ENCODE measurements around the gene STAB2. TPM values are rescaled to one million over a fixed set of nuclear protein-coding genes. Genes with fewer than 3 reads are reported as not detected.
"Not testable (repeated sequence)": the region's sequence is repeated elsewhere in the genome, so short reads cannot be mapped to it uniquely, and the experiment has no call there.

STAB2 gene
- total RNA-seq, 2 donors from 2014 or later = under 0.01 TPM; not detected in 1

DNA sequence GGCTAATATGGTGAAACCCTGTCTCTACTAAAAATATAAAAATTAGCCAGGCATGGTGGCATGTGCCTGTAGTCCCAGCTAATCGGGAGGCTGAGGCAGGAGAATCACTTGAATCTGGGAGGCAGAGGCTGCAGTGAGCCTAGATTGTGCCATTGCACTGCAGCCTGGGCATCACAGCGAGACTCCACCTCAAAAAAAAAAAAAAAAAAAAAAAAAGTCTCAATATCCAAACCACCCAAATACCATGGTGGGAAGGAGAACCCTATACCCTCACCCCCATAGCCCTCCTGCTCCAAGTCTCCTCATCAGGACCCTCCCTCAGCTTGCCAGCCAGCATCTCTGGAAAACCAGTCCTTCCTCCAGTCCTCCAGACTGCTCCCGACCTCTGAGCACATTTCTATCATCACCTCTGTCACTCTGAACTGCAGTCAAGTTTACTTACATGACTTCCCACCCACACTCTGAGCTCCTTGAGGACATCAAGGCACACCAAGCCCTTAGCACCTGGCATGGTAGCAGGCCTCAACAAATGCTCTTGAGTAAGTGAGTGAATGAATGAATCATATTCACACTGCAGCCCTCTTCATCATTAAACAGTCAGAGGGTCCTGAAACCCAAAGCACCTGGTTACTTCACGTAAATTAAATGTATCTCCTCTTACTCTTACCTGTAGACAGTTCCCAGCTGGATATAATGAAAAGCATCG is 218.7 kb downstream of the STAB2 start:
- Histone ChIP-seq H3K36me3 (replicated peaks in 1 of 2; ENCODE audit: insufficient read depth in 1 of 2, low read depth in 2 of 2) (no peaks in the 10 kb centered on the region), H3K27ac (no peak overlapping the region)
- WGBS, 2 donors = 94 to 95% methylated on average over 5 of the region's 5 CpGs

DNA sequence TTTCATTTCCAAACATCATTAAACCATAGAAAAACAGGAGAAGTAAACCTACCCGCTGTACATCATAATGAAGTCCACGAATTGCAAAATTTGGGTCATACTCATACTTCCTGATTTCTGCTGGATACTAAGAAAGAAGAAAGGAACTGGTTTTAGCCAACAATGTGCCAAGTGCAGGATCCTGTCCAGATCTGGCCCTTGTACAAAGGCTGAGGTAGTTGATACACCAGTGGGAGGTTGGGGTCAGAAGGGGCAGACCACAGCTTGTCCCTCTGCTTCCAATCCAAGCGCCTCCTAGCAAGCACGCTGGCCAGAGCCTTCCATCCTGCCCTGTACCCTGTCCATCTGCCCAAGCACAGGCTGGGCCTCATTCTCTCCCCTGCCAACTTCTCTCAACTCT is 219.7 kb downstream of the STAB2 start:
- ATAC-seq = no peak
- Histone ChIP-seq H3K4me1 (peaks cover 21% of the 10 kb centered on the region), H3K27ac (no peak overlapping the region), H3K27me3 (no peaks in the 10 kb centered on the region), H3K36me3 (replicated peaks in 1 of 2; ENCODE audit: insufficient read depth in 1 of 2, low read depth in 2 of 2) (no peaks in the 10 kb centered on the region), H3K4me3 (no peak overlapping the region), H3K9me3 (no peaks in the 10 kb centered on the region)
- DNase-seq = peak in 1 of 4 donors; percentile 24
- TF ChIP-seq CTCF (IDR thresholded peaks at IDR 0.05) = no peak
- TF ChIP-seq POLR2A (IDR thresholded peaks at IDR 0.05) = no peak
- 84 to 90% methylated on average over 4 of the region's 4 CpGs for WGBS, 2 donors
- intact Hi-C loops (cut with DNase I) = no loop called here

More for the DNA sequence above, 218.7 kb downstream of the STAB2 start:
- no peaks in the 10 kb centered on the region for H3K27me3 ChIP-seq
- peaks cover 24% of the 10 kb centered on the region for H3K4me1 ChIP-seq
- intact Hi-C loops (cut with DNase I) = no loop called here
- TF ChIP-seq POLR2A (IDR thresholded peaks at IDR 0.05) (no peak), CTCF (IDR thresholded peaks at IDR 0.05) (no peak)
- ATAC-seq (no peak), DNase-seq (no peak)
- H3K4me3 ChIP-seq = no peak overlapping the region
- no peaks in the 10 kb centered on the region for H3K9me3 ChIP-seq

DNA sequence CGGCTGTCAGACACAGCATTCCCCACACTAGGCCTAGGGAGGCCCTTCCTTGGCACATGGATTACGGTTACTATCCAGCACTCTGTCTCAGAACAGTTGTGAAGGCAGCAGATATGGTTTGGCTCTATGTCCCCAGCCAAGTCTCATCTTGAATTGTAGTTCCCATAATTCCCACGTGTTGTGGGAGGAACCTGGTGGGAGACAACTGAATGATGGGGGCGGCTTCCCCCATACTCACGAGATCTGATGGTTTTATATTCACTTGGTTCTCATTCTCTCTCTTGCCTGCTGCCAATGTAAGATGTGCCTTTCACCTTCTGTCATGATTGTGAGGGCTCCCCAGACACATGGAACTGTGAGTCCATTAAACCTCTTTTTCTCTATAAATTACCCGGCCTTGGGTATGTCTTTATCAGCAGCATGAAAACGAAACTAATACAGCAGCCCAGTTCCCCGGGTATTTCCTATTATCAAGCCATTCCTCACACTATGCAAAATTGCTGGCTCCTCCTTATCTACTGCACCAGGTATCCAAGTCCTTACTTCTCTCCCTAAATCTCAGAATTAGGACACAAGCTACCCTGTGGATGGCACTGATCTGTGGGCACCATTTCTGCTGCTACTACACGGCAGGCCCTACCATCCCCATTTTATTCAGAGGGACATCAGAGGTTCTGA is 220.6 kb downstream of the STAB2 start:
- no peaks in the 10 kb centered on the region for H3K9me3 ChIP-seq

GRCh38 chr12:103808239-103808880 is 221.3 kb downstream of the STAB2 start:
- Histone ChIP-seq H3K27me3 (no peaks in the 10 kb centered on the region), H3K4me3 (no peak overlapping the region), H3K4me1 (peaks cover 21% of the 10 kb centered on the region), H3K27ac (no peak overlapping the region), H3K36me3 (replicated peaks in 1 of 2; ENCODE audit: insufficient read depth in 1 of 2, low read depth in 2 of 2) (no peaks in the 10 kb centered on the region), H3K9me3 (no peaks in the 10 kb centered on the region)
- DNase-seq (no peak), ATAC-seq (no peak)
- intact Hi-C loops (cut with DNase I) = no loop called here
- no peak for TF ChIP-seq POLR2A (IDR thresholded peaks at IDR 0.05)
- WGBS, 2 donors = 72 to 73% methylated on average over 6 of the region's 6 CpGs

More for the DNA sequence above, 220.6 kb downstream of the STAB2 start:
- Histone ChIP-seq H3K4me3 (no peak overlapping the region), H3K36me3 (replicated peaks in 1 of 2; ENCODE audit: insufficient read depth in 1 of 2, low read depth in 2 of 2) (no peaks in the 10 kb centered on the region), H3K27me3 (no peaks in the 10 kb centered on the region), H3K4me1 (peaks cover 21% of the 10 kb centered on the region), H3K27ac (no peak overlapping the region)
- 72 to 77% methylated on average over 8 to 9 of the region's 9 CpGs for whole genome bisulfite sequencing, 2 donors
- intact Hi-C loops (cut with DNase I) = no loop called here
- no peak for ATAC-seq
- no peak for TF ChIP-seq POLR2A (IDR thresholded peaks at IDR 0.05)
- no peak for TF ChIP-seq CTCF (IDR thresholded peaks at IDR 0.05)
- no peak for DNase-seq

GRCh38 chr12:103809154-103809553 is 222.1 kb downstream of the STAB2 start:
- Histone ChIP-seq H3K27ac (no peak overlapping the region), H3K4me1 (peaks cover 21% of the 10 kb centered on the region), H3K9me3 (no peaks in the 10 kb centered on the region), H3K4me3 (no peak overlapping the region), H3K27me3 (no peaks in the 10 kb centered on the region), H3K36me3 (replicated peaks in 1 of 2; ENCODE audit: insufficient read depth in 1 of 2, low read depth in 2 of 2) (no peaks in the 10 kb centered on the region)
- ATAC-seq (no peak), DNase-seq (no peak)
- 90 to 92% methylated on average over 4 of the region's 4 CpGs for WGBS, 2 donors
- intact Hi-C loops (cut with DNase I) = no loop called here
- TF ChIP-seq CTCF (IDR thresholded peaks at IDR 0.05) = no peak
- TF ChIP-seq POLR2A (IDR thresholded peaks at IDR 0.05) = no peak

- WGBS, 2 donors = 82 to 88% methylated on average over 7 of the region's 7 CpGs
These were observed 222.6 kb downstream of the STAB2 start for GRCh38 chr12:103809639-103810038.

More at GRCh38 chr12:103809639-103810038, 222.6 kb downstream of the STAB2 start:
- H3K36me3 ChIP-seq (replicated peaks in 1 of 2; ENCODE audit: insufficient read depth in 1 of 2, low read depth in 2 of 2); ATAC-seq; intact Hi-C loops (cut with DNase I); H3K27ac ChIP-seq; H3K4me3 ChIP-seq; DNase-seq; H3K27me3 ChIP-seq; H3K9me3 ChIP-seq: not testable (repeated sequence)
- peaks cover 20% of the 10 kb centered on the region for H3K4me1 ChIP-seq

All from body of pancreas (tissue), 4 donors.